Astrocyte (in vitro differentiated cells and primary cell): ENCODE measurements around the gene MED27. TPM values are rescaled to one million over a fixed set of nuclear protein-coding genes. Genes with fewer than 3 reads are reported as not detected.

ENCODE experiments used
- DNase-seq: peaks from one replicate; pipeline ENCODE4 v3.0.0-alpha.2; 2010; ENCODE audit warnings: low read depth
- FAIRE-seq: peaks from 2 replicates; lab custom pipeline; 2011; peaks lifted over from hg19 to GRCh38; lab: Jason Lieb, UNC
- H2AFZ ChIP-seq: 2 replicates; pipeline ENCODE4 v1.6.0; 2012; ENCODE audit warnings: low read depth, low read length, inconsistent platforms
- H3K27ac ChIP-seq: 2 replicates; pipeline ENCODE4 v1.5.1; 2011; ENCODE audit warnings: low read depth, low read length, inconsistent platforms
- H3K27me3 ChIP-seq: 2 replicates; pipeline ENCODE4 v1.6.0; 2011; ENCODE audit warnings: low read length, inconsistent platforms; ENCODE audit not compliant: insufficient read depth
- H3K36me3 ChIP-seq: 2 replicates; pipeline ENCODE4 v1.5.1; 2011; ENCODE audit warnings: low read length, inconsistent platforms; ENCODE audit not compliant: insufficient read depth
- H3K4me1 ChIP-seq: 2 replicates; pipeline ENCODE4 v1.5.1; 2011; ENCODE audit warnings: low read length, inconsistent platforms; ENCODE audit not compliant: insufficient read depth
- H3K4me2 ChIP-seq: 2 replicates; pipeline ENCODE4 v1.6.0; 2012; ENCODE audit warnings: low read length, inconsistent platforms
- H3K4me3 ChIP-seq: 2 replicates; pipeline ENCODE4 v1.5.1; 2011; ENCODE audit warnings: low read depth, mild to moderate bottlenecking, low read length, inconsistent platforms; ENCODE audit not compliant: insufficient read depth
- H3K79me2 ChIP-seq: 2 replicates; pipeline ENCODE4 v1.6.0; 2012; ENCODE audit warnings: mild to moderate bottlenecking, low read length, inconsistent platforms; ENCODE audit not compliant: insufficient read depth
- H3K9ac ChIP-seq: 2 replicates; pipeline ENCODE4 v1.6.0; 2012; ENCODE audit warnings: mild to moderate bottlenecking, low read length, inconsistent platforms
- H3K9me3 ChIP-seq: 2 replicates; pipeline ENCODE4 v1.5.1; 2012; ENCODE audit warnings: low read depth, mild to moderate bottlenecking, low read length, inconsistent platforms; ENCODE audit not compliant: insufficient read depth
- H4K20me1 ChIP-seq: 2 replicates; pipeline ENCODE4 v1.6.0; 2012; ENCODE audit warnings: low read length, inconsistent platforms; ENCODE audit not compliant: insufficient read depth
- H3K27ac Mint-ChIP-seq: one replicate; pipeline ENCODE4 v1.8.0; 2021; ENCODE audit warnings: mild to moderate bottlenecking, mixed read lengths; ENCODE audit not compliant: unreplicated experiment
- H3K27me3 Mint-ChIP-seq: one replicate; pipeline ENCODE4 v1.8.0; 2021; ENCODE audit warnings: low read depth, mixed read lengths; ENCODE audit not compliant: unreplicated experiment
- H3K36me3 Mint-ChIP-seq: one replicate; pipeline ENCODE4 v1.8.0; 2021; ENCODE audit warnings: low read depth, mixed read lengths; ENCODE audit not compliant: unreplicated experiment
- H3K4me1 Mint-ChIP-seq: one replicate; pipeline ENCODE4 v1.8.0; 2021; ENCODE audit warnings: low read depth, mixed read lengths; ENCODE audit not compliant: unreplicated experiment
- H3K4me3 Mint-ChIP-seq: one replicate; pipeline ENCODE4 v1.8.0; 2021; ENCODE audit warnings: mild to moderate bottlenecking, moderate library complexity, mixed read lengths; ENCODE audit not compliant: unreplicated experiment
- H3K9me3 Mint-ChIP-seq: one replicate; pipeline ENCODE4 v1.8.0; 2021; ENCODE audit warnings: mild to moderate bottlenecking, mixed read lengths; ENCODE audit not compliant: unreplicated experiment
- EZH2 ChIP-seq: IDR thresholded peaks from 2 replicates; pipeline ENCODE4 v1.6.1; 2012; ENCODE audit warnings: mild to moderate bottlenecking, low read length, inconsistent platforms; ENCODE audit not compliant: insufficient read depth
- total RNA-seq: library from RNA; stranded (reverse); gene quantifications from 2 replicates; pipeline ENCODE4 v1.2.1, GENCODE V29; 2021
- TF ChIP-seq, protein P1 (sequence below): IDR thresholded peaks from 2 replicates; pipeline ENCODE4 v1.5.1; 2011; ENCODE audit warnings: low read depth, mild to moderate bottlenecking, inconsistent platforms, low read length, moderate library complexity; ENCODE audit not compliant: insufficient read depth

Gene MED27
- total RNA-seq, 1 donor from 2014 or later, result 26.9 TPM

DNA sequence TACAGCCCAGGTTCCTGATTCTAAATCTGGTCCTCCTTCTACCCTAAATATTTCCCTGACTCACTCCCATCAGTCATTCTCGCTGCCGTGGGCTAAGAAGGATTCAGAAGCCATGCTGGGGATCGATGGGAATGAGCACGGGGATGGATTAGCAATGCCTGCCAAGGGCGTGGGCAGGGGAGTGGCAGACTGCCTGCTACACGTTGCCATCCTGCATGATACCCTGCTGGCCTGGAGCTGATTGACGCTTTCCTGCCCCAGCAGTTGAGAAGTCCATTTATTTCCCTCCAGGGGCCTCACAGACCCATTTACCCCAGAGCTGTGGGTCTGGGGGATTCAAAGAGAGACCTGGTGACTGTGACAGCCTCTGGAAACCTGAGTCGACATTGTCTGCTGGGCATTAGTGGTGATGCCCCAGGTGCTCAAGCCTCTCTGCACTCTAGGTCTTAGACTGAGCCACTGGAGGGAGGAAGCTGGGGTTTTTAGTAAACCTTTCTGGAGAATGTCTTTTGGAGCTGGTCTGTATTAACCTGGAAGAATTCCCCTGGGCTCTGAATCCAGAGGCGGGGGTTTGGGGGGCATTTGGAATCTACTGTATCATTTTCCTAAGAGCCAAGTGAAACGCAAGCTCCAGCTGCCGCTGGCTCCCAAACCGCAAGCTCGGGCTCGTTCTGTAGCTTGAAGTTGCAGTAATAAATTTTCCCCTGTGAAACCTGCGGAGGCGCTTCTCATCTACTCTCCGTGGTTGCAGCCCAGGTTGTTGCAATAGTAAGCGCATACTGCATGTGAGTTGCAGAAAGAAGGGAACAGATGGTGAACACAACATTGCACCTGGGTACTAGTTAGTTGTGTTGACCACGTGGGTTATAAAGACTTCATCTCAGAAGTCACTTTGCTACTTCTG lies 263.4 kb downstream of the MED27 start:
- Mint-ChIP-seq H3K27me3 (peaks cover 53% of the 10 kb centered on the region), H3K4me3 (no peak overlapping the region), H3K4me1 (peaks cover 5% of the 10 kb centered on the region), H3K36me3 (peaks cover 2% of the 10 kb centered on the region), H3K9me3 (no peaks in the 10 kb centered on the region), H3K27ac (no peak overlapping the region)
- no peaks in the 10 kb centered on the region for H3K36me3 ChIP-seq
- H3K4me3 ChIP-seq, result no peak overlapping the region
- no peaks in the 10 kb centered on the region for H4K20me1 ChIP-seq
- peaks cover 14% of the 10 kb centered on the region for H3K4me1 ChIP-seq
- H3K4me2 ChIP-seq, result no peak overlapping the region
- no peaks in the 10 kb centered on the region for H3K9me3 ChIP-seq
- no peak overlapping the region for H3K9ac ChIP-seq
- H3K27me3 ChIP-seq, result peaks cover 49% of the 10 kb centered on the region
- H2AFZ ChIP-seq, result no peak overlapping the region
- H3K27ac ChIP-seq, result no peak overlapping the region
- TF ChIP-seq, protein P1, sequence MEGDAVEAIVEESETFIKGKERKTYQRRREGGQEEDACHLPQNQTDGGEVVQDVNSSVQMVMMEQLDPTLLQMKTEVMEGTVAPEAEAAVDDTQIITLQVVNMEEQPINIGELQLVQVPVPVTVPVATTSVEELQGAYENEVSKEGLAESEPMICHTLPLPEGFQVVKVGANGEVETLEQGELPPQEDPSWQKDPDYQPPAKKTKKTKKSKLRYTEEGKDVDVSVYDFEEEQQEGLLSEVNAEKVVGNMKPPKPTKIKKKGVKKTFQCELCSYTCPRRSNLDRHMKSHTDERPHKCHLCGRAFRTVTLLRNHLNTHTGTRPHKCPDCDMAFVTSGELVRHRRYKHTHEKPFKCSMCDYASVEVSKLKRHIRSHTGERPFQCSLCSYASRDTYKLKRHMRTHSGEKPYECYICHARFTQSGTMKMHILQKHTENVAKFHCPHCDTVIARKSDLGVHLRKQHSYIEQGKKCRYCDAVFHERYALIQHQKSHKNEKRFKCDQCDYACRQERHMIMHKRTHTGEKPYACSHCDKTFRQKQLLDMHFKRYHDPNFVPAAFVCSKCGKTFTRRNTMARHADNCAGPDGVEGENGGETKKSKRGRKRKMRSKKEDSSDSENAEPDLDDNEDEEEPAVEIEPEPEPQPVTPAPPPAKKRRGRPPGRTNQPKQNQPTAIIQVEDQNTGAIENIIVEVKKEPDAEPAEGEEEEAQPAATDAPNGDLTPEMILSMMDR, result no peak
- no peak for TF ChIP-seq EZH2
- no peak for FAIRE-seq
- no peak for DNase-seq
- H3K79me2 ChIP-seq, result no peaks in the 10 kb centered on the region

DNA sequence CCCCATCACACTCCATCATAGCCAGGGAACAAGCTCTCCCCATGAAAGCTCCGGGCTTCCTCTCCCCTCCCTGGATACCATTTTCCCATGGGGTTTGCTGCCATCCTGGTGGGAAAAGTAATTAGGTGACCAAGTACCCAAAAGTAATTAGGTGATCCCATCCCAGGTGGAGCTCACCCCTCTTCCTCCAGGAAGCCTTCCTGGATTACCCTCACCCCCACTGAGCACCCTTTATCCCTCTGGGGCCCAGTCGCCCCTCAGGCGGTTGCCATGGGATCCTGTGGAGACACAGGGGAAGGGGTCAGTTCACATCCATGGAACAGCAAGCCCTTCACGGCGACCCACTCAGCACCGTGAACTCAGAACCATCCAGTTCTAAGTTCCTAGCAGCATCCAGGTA lies 265.0 kb downstream of the MED27 start:
- Mint-ChIP-seq H3K4me3 (no peak overlapping the region), H3K9me3 (no peaks in the 10 kb centered on the region), H3K27ac (no peak overlapping the region), H3K4me1 (peaks cover 5% of the 10 kb centered on the region), H3K27me3 (peaks cover 41% of the 10 kb centered on the region), H3K36me3 (no peaks in the 10 kb centered on the region)
- TF ChIP-seq, protein P1, result no peak
- TF ChIP-seq EZH2, result no peak
- H3K9ac ChIP-seq, result no peak overlapping the region
- H3K27ac ChIP-seq, result no peak overlapping the region
- H3K9me3 ChIP-seq, result no peaks in the 10 kb centered on the region
- H3K4me2 ChIP-seq, result no peak overlapping the region
- no peak for DNase-seq
- no peaks in the 10 kb centered on the region for H3K79me2 ChIP-seq
- H2AFZ ChIP-seq, result no peak overlapping the region
- no peak for FAIRE-seq
- peaks cover 20% of the 10 kb centered on the region for H3K4me1 ChIP-seq
- H4K20me1 ChIP-seq, result no peaks in the 10 kb centered on the region
- H3K4me3 ChIP-seq, result no peak overlapping the region
- peaks cover 36% of the 10 kb centered on the region for H3K27me3 ChIP-seq
- no peaks in the 10 kb centered on the region for H3K36me3 ChIP-seq

DNA sequence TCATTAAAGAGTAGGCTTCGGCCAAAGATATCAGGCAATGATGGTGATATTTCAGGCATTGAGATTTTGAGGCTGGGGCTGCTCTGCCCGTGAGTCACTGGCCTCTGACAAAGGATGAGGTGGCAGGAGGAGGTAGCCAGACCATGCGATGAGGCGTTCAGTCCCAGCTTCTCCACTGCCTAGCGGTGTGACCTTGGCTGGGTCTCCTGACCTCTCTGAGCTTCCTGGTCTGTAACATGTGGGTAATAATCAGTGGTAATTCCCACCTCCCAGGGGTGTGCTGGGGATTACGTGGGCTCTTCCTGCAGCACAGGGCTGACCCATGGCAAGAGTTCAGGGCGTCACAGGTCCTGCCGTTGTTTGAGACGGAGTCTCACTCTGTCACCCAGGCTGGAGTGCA lies 266.6 kb downstream of the MED27 start:
- DNase-seq (peak; percentile 77), FAIRE-seq (no peak)
- Mint-ChIP-seq H3K9me3 (no peaks in the 10 kb centered on the region), H3K4me1 (peaks cover 5% of the 10 kb centered on the region), H3K27ac (no peak overlapping the region), H3K4me3 (peak overlapping the region; percentile 54), H3K36me3 (no peaks in the 10 kb centered on the region), H3K27me3 (peaks cover 28% of the 10 kb centered on the region)
- Histone ChIP-seq H3K79me2 (no peaks in the 10 kb centered on the region), H3K4me2 (peak overlapping the region; percentile 69), H3K36me3 (no peaks in the 10 kb centered on the region), H3K27me3 (peaks cover 22% of the 10 kb centered on the region), H3K27ac (no peak overlapping the region), H3K9me3 (no peaks in the 10 kb centered on the region), H3K4me1 (peaks cover 20% of the 10 kb centered on the region), H3K9ac (no peak overlapping the region), H3K4me3 (no peak overlapping the region), H4K20me1 (no peaks in the 10 kb centered on the region), H2AFZ (no peak overlapping the region)
- TF ChIP-seq EZH2, result no peak
- TF ChIP-seq, protein P1, result no peak
